HCT116 (cell line): ENCODE data around the gene ATP8A1. TPM values are rescaled to one million over a fixed set of nuclear protein-coding genes. Genes with fewer than 3 reads are reported as not detected.

ENCODE experiments used
- ATAC-seq: fragments of 200-7000 bp; cut with Tn5 transposase; 2 replicates; pipeline ENCODE4 v1.9.1; 2020; ENCODE audit warnings: mild to moderate bottlenecking, moderate library complexity
- BruUV-seq: library from RNA; stranded (reverse); fragments of 400-500 nt; replicated peaks from 2 replicates; lab custom pipeline; 2021; lab: Mats Ljungman, UMichigan
- CTCF ChIA-PET: fragments of 300-600 bp; sonication (Branson Sonifier 250); formaldehyde crosslinking; loops from one replicate; lab custom pipeline; 2021; ENCODE audit warnings: antibody characterized with exemption; lab: Charles Lee
- POLR2A ChIA-PET: fragments of 300-600, 350-600 bp; sonication (Branson Sonifier 250); formaldehyde crosslinking; loops from one replicate; lab custom pipeline; 2021; ENCODE audit warnings: antibody characterized with exemption; lab: Charles Lee
- RAD21 ChIA-PET, 2 experiments: fragments of 300-600 bp; sonication (Branson Sonifier 250); formaldehyde crosslinking; loops; one replicate each; lab custom pipeline; 2023; ENCODE audit warnings: low total read pairs in 2 of 2; ENCODE audit not compliant: uncharacterized antibody in 2 of 2, unreplicated experiment in 2 of 2, low non-redundant PET in 1 of 2; lab: Charles Lee
- DNase-seq: peaks from one replicate; pipeline ENCODE4 v3.0.0-alpha.2; 2010; ENCODE audit warnings: low read depth, low spot score
- H2AFZ ChIP-seq: fragments of 200-600 bp; shearing (Covaris generic), sonication (generic); 2 replicates; pipeline ENCODE4 v1.6.1; 2017; ENCODE audit warnings: low read depth, mixed run types, mixed read lengths, antibody characterized with exemption, low read length; ENCODE audit not compliant: poor library complexity, severe bottlenecking
- H3K27ac ChIP-seq: 2 replicates; pipeline ENCODE4 v1.5.1; 2012; ENCODE audit warnings: low read depth, low read length
- H3K27me3 ChIP-seq: fragments of 200-600 bp; sonication (generic); 2 replicates; pipeline ENCODE4 v1.6.1; 2016; ENCODE audit warnings: mixed run types, low read length, mixed read lengths; ENCODE audit not compliant: insufficient read depth
- H3K36me3 ChIP-seq, 2 experiments: fragments of 200-500 bp in 1 of 2; fragments of 200-600 bp in 1 of 2; sonication (Bioruptor generic) in 1 of 2; sonication (generic) in 1 of 2; 2 replicates each; pipeline versions ENCODE4 v1.5.1 to v1.6.1; 2014 to 2016; ENCODE audit warnings: low read length in 2 of 2, inconsistent platforms in 1 of 2, mixed read lengths in 1 of 2, mixed run types in 1 of 2; ENCODE audit not compliant: insufficient read depth in 2 of 2, control insufficient read depth in 1 of 2
- H3K4me1 ChIP-seq, 2 experiments: fragments of 200-600 bp in 1 of 2; sonication (generic) in 1 of 2; 2 replicates each; pipeline versions ENCODE4 v1.5.1 to v1.6.1; 2012 to 2017; ENCODE audit warnings: low read length in 2 of 2, inconsistent platforms in 1 of 2, mild to moderate bottlenecking in 1 of 2, mixed read lengths in 1 of 2, mixed run types in 1 of 2, moderate library complexity in 1 of 2; ENCODE audit not compliant: insufficient read depth in 2 of 2, control insufficient read depth in 1 of 2
- H3K4me2 ChIP-seq: fragments of 200-600 bp; sonication (generic); 2 replicates; pipeline ENCODE4 v1.6.1; 2017; ENCODE audit warnings: mixed run types, low read length, mixed read lengths
- H3K4me3 ChIP-seq, 2 experiments: fragments of 200-600 bp in 1 of 2; sonication (generic) in 1 of 2; replicated peaks in 1 of 2; 2 replicates each; pipeline ENCODE4 v1.5.1; 2011 to 2016; ENCODE audit warnings: low read length in 2 of 2, control low read depth in 1 of 2, low read depth in 1 of 2, mild to moderate bottlenecking in 1 of 2, mixed read lengths in 1 of 2, mixed run types in 1 of 2
- H3K79me2 ChIP-seq: fragments of 200-600 bp; sonication (generic); 2 replicates; pipeline ENCODE4 v1.6.1; 2017; ENCODE audit warnings: mild to moderate bottlenecking, mixed run types, low read length, moderate library complexity, mixed read lengths; ENCODE audit not compliant: insufficient read depth
- H3K9ac ChIP-seq: fragments of 200-600 bp; sonication (generic); 2 replicates; pipeline ENCODE4 v1.6.1; 2016; ENCODE audit warnings: low read length, mixed read lengths
- H3K9me2 ChIP-seq: fragments of 200-600 bp; sonication (generic), shearing (Covaris generic); 2 replicates; pipeline ENCODE4 v1.6.1; 2017; ENCODE audit warnings: mixed run types, mild to moderate bottlenecking, moderate library complexity; ENCODE audit not compliant: insufficient read depth
- H3K9me3 ChIP-seq, 2 experiments: fragments of 200-500 bp in 1 of 2; fragments of 200-600 bp in 1 of 2; sonication (Bioruptor generic) in 1 of 2; sonication (generic) in 1 of 2; 2 replicates each; pipeline ENCODE4 v1.6.1; 2014 to 2017; ENCODE audit warnings: low read length in 2 of 2, mixed read lengths in 2 of 2, inconsistent platforms in 1 of 2, low read depth in 1 of 2, mild to moderate bottlenecking in 1 of 2, mixed run types in 1 of 2, moderate library complexity in 1 of 2; ENCODE audit not compliant: control insufficient read depth in 1 of 2, insufficient read depth in 1 of 2
- H4K20me1 ChIP-seq: fragments of 200-600 bp; sonication (generic), shearing (Covaris generic); 2 replicates; pipeline ENCODE4 v1.6.1; 2017; ENCODE audit warnings: mixed run types, mild to moderate bottlenecking, moderate library complexity; ENCODE audit not compliant: insufficient read depth
- CBX3 ChIP-seq: IDR thresholded peaks from 2 replicates; pipeline ENCODE4 v1.6.1; 2012; ENCODE audit warnings: low read depth
- CEBPB ChIP-seq: IDR thresholded peaks from 2 replicates; pipeline ENCODE4 v1.6.1; 2012; ENCODE audit warnings: low read depth
- EGR1 ChIP-seq: IDR thresholded peaks from 2 replicates; pipeline ENCODE4 v1.6.1; 2012; ENCODE audit warnings: low read depth
- EZH2 ChIP-seq: fragments of 200-600 bp; sonication (generic); IDR thresholded peaks from 2 replicates; pipeline ENCODE4 v1.6.1; 2017; ENCODE audit warnings: antibody characterized with exemption, mixed run types
- FOSL1 ChIP-seq: IDR thresholded peaks from 2 replicates; pipeline ENCODE4 v1.6.1; 2012; ENCODE audit warnings: low read depth
- JUND ChIP-seq: IDR thresholded peaks from 2 replicates; pipeline ENCODE4 v1.6.1; 2012
- MAX ChIP-seq: IDR thresholded peaks from 2 replicates; pipeline ENCODE4 v1.6.1; 2012
- POLR2A ChIP-seq: IDR thresholded peaks from 2 replicates; pipeline ENCODE4 v1.7.0; 2011; ENCODE audit warnings: borderline replicate concordance; ENCODE audit not compliant: insufficient read depth, insufficient read length; ENCODE audit errors: extremely low read depth
- POLR2AphosphoS5 ChIP-seq: IDR thresholded peaks from 2 replicates; pipeline ENCODE4 v1.6.1; 2011; ENCODE audit warnings: mild to moderate bottlenecking, low read depth, low read length, moderate library complexity
- SP1 ChIP-seq: IDR thresholded peaks from 2 replicates; pipeline ENCODE4 v1.6.1; 2012; ENCODE audit warnings: low read depth
- SRF ChIP-seq: IDR thresholded peaks from 2 replicates; pipeline ENCODE4 v1.6.1; 2012; ENCODE audit warnings: low read depth
- TCF7L2 ChIP-seq: IDR thresholded peaks from 2 replicates; pipeline ENCODE4 v1.7.0; 2011; ENCODE audit warnings: borderline replicate concordance, inconsistent platforms; ENCODE audit not compliant: insufficient read depth, insufficient read length; ENCODE audit errors: extremely low read depth
- ZFX ChIP-seq: fragments of 450-650 bp; IDR thresholded peaks from 2 replicates; pipeline ENCODE4 v1.6.1; 2017
- ZNF274 ChIP-seq: fragments of 200-500 bp; sonication (Bioruptor generic); IDR thresholded peaks from 2 replicates; pipeline ENCODE4 v1.6.1; 2014; ENCODE audit warnings: mild to moderate bottlenecking, low read depth, low read length, inconsistent platforms
- intact Hi-C: fragments of 100-400 bp; cut with micrococcal nuclease; formaldehyde crosslinking; loops from 2 replicates; pipeline ENCODE4 v1.10.0; 2022
- total RNA-seq: library from RNA; stranded (reverse); gene quantifications from one replicate; pipeline ENCODE4 v1.2.1, GENCODE V29; 2021; ENCODE audit not compliant: unreplicated experiment
- TF ChIP-seq, protein P1 (sequence below), 3 experiments: fragments of 200-600 bp in 1 of 3; sonication (generic) in 1 of 3; IDR thresholded peaks in 2 of 3; conservative IDR thresholded peaks in 1 of 3; 2 replicates each; pipeline ENCODE4 v1.5.1; 2012 to 2017; ENCODE audit warnings: low read depth in 2 of 3, low read length in 2 of 3, antibody characterized with exemption in 1 of 3, borderline replicate concordance in 1 of 3, control low read depth in 1 of 3, mild to moderate bottlenecking in 1 of 3, mixed read lengths in 1 of 3, mixed run types in 1 of 3, moderate library complexity in 1 of 3; ENCODE audit not compliant: insufficient read depth in 1 of 3
- TF ChIP-seq, protein P2 (sequence below): IDR thresholded peaks from 2 replicates; pipeline ENCODE4 v1.6.1; 2012; ENCODE audit warnings: low read depth

Gene ATP8A1
- total RNA-seq, 1 experiment from 2014 or later = 1.9 TPM

DNA sequence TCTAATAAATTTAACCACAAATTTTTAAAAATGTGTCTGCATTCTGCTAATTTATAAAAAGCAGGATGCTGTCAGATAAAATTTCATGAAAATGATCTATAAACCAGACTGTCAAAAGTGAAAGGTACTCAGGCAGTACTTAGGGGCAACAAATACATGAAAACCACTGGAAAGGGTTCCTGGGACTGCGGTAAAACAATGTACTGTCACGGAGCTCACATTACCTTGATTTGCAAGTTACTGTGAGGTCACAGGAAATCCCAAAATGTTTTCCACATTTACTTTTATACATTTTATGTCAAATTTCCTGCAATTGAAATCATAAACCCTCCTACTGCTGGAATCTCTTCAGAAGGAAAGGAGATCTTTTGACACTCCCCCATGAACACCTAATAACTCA lies 214.3 kb downstream of the ATP8A1 start:
- ATAC-seq = no peak
- intact Hi-C loops = no loop called here
- Histone ChIP-seq H3K9me2 (no peaks in the 10 kb centered on the region), H3K9ac (no peak overlapping the region), H3K79me2 (no peaks in the 10 kb centered on the region), H3K9me3 (no peaks in the 10 kb centered on the region), H3K27me3 (peaks cover 30% of the 10 kb centered on the region), H3K4me2 (no peak overlapping the region), H3K36me3 (no peaks in the 10 kb centered on the region), H4K20me1 (no peaks in the 10 kb centered on the region), H3K4me1 (no peaks in the 10 kb centered on the region), H3K27ac (no peak overlapping the region), H3K4me3 (no peak overlapping the region), H2AFZ (no peak overlapping the region)
- BruUV-seq = no TSS peak
- DNase-seq = no peak
- ChIA-PET POLR2A (no interaction called here), CTCF (no interaction called here), RAD21 (no interaction called here)
- no peak for TF ChIP-seq EZH2
- no peak for TF ChIP-seq MAX
- no peak for TF ChIP-seq JUND
- TF ChIP-seq FOSL1 = no peak
- no peak for TF ChIP-seq ZNF274
- no peak for TF ChIP-seq POLR2A
- no peak for TF ChIP-seq CBX3
- TF ChIP-seq POLR2AphosphoS5 = no peak
- TF ChIP-seq SP1 = no peak

GRCh38 chr4:42440083-42440482 lies 216.8 kb downstream of the ATP8A1 start:
- no peak overlapping the region for H3K27ac ChIP-seq
- H3K79me2 ChIP-seq = no peaks in the 10 kb centered on the region
- H2AFZ ChIP-seq = no peak overlapping the region
- no peaks in the 10 kb centered on the region for H4K20me1 ChIP-seq
- DNase-seq (no peak), ATAC-seq (no peak)
- RAD21 ChIA-PET = no interaction called here
- no peaks in the 10 kb centered on the region for H3K9me3 ChIP-seq
- no peak for TF ChIP-seq TCF7L2
- TF ChIP-seq EZH2 = no peak
- no peak for TF ChIP-seq SRF
- no peak for TF ChIP-seq JUND
- no peak for TF ChIP-seq ZFX
- no peak for TF ChIP-seq ZNF274
- TF ChIP-seq POLR2AphosphoS5 = no peak
- TF ChIP-seq, protein P1, sequence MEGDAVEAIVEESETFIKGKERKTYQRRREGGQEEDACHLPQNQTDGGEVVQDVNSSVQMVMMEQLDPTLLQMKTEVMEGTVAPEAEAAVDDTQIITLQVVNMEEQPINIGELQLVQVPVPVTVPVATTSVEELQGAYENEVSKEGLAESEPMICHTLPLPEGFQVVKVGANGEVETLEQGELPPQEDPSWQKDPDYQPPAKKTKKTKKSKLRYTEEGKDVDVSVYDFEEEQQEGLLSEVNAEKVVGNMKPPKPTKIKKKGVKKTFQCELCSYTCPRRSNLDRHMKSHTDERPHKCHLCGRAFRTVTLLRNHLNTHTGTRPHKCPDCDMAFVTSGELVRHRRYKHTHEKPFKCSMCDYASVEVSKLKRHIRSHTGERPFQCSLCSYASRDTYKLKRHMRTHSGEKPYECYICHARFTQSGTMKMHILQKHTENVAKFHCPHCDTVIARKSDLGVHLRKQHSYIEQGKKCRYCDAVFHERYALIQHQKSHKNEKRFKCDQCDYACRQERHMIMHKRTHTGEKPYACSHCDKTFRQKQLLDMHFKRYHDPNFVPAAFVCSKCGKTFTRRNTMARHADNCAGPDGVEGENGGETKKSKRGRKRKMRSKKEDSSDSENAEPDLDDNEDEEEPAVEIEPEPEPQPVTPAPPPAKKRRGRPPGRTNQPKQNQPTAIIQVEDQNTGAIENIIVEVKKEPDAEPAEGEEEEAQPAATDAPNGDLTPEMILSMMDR (IDR thresholded peaks at IDR 0.05 in 2 of 3, conservative IDR thresholded peaks at IDR 0.05 in 1 of 3; ENCODE audit: borderline replicate concordance in 1 of 3, insufficient read depth in 1 of 3, low read depth in 2 of 3, low read length in 2 of 3) = no peak
- no peak for TF ChIP-seq EGR1
- no peak for TF ChIP-seq FOSL1
- TF ChIP-seq CEBPB = no peak
- TF ChIP-seq, protein P2, sequence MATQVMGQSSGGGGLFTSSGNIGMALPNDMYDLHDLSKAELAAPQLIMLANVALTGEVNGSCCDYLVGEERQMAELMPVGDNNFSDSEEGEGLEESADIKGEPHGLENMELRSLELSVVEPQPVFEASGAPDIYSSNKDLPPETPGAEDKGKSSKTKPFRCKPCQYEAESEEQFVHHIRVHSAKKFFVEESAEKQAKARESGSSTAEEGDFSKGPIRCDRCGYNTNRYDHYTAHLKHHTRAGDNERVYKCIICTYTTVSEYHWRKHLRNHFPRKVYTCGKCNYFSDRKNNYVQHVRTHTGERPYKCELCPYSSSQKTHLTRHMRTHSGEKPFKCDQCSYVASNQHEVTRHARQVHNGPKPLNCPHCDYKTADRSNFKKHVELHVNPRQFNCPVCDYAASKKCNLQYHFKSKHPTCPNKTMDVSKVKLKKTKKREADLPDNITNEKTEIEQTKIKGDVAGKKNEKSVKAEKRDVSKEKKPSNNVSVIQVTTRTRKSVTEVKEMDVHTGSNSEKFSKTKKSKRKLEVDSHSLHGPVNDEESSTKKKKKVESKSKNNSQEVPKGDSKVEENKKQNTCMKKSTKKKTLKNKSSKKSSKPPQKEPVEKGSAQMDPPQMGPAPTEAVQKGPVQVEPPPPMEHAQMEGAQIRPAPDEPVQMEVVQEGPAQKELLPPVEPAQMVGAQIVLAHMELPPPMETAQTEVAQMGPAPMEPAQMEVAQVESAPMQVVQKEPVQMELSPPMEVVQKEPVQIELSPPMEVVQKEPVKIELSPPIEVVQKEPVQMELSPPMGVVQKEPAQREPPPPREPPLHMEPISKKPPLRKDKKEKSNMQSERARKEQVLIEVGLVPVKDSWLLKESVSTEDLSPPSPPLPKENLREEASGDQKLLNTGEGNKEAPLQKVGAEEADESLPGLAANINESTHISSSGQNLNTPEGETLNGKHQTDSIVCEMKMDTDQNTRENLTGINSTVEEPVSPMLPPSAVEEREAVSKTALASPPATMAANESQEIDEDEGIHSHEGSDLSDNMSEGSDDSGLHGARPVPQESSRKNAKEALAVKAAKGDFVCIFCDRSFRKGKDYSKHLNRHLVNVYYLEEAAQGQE = no peak
- BruUV-seq = no TSS peak
- no peaks in the 10 kb centered on the region for H3K4me1 ChIP-seq
- no peaks in the 10 kb centered on the region for H3K36me3 ChIP-seq
- no peaks in the 10 kb centered on the region for H3K9me2 ChIP-seq
- H3K9ac ChIP-seq = no peak overlapping the region
- no peak overlapping the region for H3K4me3 ChIP-seq
- POLR2A ChIA-PET = no interaction called here
- intact Hi-C loops = no loop called here
- H3K27me3 ChIP-seq = peaks cover 34% of the 10 kb centered on the region
- CTCF ChIA-PET = no interaction called here
- no peak overlapping the region for H3K4me2 ChIP-seq
